GM19463 (cell line): ENCODE data around the gene GAB1.
"Not testable (repeated sequence)": the region's sequence is repeated elsewhere in the genome, so short reads cannot be mapped to it uniquely, and the experiment has no call there.

Experiments
- ATAC-seq: cut with Tn5 transposase; IDR thresholded peaks from one replicate; pipeline ENCODE4 v1.9.1; 2021; ENCODE audit warnings: mild to moderate bottlenecking, moderate library complexity; ENCODE audit not compliant: unreplicated experiment

Gene GAB1

GRCh38 chr4:143337600-143338287 is 1.1 kb downstream of the GAB1 start:
- no peak for ATAC-seq

GRCh38 chr4:143338313-143338712 is 1.6 kb downstream of the GAB1 start:
- no peak for ATAC-seq

DNA sequence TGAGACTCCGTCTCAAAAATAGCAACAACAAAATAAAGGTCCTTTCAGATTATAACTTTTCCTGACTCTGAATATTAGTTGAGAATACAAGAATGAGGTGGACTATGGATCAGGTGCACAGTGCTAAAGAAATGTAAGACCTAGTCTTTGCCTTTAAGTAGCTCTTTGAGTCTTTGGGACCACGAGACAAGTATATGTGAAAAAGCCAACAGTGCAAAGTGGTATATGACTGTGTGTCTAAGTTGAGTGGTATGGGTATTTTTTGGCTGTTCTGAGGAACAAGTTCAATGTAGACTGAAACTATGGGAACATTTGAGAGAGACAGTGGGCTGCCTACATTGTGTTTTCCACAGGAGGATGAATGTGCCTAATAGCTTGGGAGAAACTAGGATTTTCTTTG is 2.8 kb downstream of the GAB1 start:
- ATAC-seq = no peak

DNA sequence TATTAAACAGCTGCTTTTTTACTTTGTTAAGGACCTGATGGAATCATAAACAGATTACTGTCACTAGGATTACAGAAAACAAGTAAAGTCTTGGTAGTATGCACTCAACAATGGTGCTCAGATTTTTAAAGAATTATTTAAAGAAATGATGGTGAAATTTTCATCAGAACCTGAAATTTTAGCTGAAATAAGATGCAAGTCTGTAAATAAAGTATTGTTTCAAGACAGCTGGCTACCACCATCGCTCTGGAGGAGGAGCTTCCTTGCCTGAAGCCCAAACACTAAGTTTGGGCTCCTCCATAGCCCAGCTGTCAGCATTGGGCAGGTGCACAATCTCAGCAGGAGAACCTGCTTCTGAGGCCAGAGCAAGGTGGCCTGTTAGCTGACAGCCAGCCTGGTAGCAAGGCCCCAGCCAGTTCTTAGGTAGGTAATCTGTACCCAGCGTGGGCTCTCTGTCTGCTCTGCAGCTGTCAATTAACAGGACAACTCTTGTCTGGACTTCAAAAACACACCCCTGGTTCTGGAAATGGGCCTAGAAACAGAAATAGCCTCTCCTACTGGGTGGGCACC is 4.6 kb downstream of the GAB1 start:
- ATAC-seq = no peak

DNA sequence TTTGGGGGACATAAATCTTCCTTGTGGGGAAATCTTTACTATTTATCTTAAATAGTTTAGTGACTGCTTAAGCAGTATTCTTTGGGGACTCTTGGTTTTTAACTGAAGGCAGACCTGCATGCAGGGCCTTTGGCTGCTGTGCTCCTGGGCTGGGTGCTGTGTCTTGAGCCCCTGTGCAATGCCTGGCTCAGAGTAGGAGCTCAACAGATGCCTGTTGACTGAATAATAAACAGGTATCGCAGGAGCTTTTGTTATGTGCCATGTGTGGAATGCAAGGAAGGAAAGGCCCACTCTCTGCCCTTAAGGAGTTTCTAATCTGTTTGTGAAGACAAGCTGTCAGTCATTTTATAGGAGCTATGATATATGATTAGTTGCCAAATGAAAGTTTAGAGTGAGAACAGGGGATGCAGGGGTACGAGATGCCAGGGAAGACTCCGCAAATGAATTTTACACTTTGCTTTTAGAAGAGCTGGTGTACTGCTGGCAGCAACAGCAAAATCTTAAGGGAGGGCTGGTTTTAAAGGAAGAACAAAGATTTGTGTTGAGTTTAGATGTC is 6.7 kb downstream of the GAB1 start:
- no peak for ATAC-seq

- ATAC-seq = no peak
Observed at GRCh38 chr4:143344041-143344440, 7.4 kb downstream of the GAB1 start.

- no peak for ATAC-seq
Observed at GRCh38 chr4:143344774-143345173, 8.1 kb downstream of the GAB1 start.

DNA sequence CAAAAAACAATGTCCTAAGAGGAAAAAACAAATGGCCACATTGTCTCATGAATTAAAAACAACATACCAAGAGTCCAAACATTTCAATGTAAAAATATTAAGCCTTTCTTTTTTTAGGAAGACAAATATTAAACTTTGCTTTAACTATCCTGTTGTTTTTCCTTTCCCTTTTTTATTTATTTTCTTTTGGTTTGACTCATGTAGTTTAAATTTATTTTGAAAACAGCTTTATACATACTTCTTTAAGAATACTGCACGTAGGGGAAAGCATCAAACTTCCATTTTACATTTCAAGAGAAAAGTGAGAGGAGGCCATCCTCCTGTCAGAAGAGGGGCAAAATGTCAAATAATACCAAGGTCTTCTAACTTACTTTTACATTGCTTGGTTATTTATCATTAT is 8.7 kb downstream of the GAB1 start:
- ATAC-seq = no peak

DNA sequence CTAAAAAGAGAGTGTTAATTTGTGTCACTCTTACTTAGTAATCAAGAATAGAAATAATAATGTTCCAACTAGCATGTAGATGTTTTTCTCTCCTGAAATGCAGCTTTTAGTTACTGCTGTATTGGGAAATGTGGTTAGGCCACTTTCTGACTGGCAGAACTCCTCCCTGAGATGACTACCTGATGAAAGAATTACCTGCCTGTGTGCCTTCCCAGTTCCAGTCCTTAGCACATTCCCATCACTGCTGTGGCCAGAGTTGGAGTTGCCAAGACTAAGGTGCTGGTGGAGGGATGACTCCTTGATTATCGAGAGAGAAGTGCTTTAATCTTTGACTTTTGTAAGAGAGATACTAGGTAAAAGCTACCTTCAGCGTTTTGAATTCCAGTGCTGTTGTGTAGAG is 9.5 kb downstream of the GAB1 start:
- no peak for ATAC-seq

DNA sequence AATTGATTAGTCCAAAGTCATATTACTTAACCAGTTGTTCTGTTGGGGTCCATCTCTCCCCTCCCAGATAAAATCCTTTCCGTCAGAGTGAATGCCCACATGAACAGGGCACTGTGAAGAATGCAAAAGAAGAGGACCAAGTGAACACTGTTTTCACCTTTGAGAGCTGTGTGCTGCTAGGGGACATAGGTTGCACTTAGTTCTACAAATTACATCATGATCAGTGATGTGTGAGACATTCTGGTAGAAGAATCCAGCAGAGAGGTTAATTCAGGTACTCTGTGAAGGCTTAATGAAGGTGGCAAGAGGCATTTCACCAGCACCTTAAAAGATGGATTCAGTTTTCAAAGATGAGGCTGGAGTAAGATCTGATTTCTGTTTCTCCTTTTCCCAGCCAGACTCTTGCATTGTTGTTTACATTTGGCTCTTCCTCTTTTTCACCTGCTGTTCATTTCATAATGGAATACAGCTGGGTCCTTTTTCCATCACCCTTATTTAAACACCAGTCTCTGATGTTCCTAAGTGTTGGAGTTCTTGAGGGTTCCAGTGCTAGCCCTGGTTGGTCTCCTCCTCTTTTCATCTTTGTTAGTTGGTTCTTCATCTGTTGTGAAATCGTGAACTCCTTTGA is 10.9 kb downstream of the GAB1 start:
- ATAC-seq = no peak

GRCh38 chr4:143348233-143349077 is 11.8 kb downstream of the GAB1 start:
- no peak for ATAC-seq

- ATAC-seq = not testable (repeated sequence)
Observed at GRCh38 chr4:143349858-143350527, 13.3 kb downstream of the GAB1 start.

- no peak for ATAC-seq
Observed at GRCh38 chr4:143351149-143351691, 14.5 kb downstream of the GAB1 start.

- no peak for ATAC-seq
Observed at GRCh38 chr4:143351774-143352451, 15.2 kb downstream of the GAB1 start.

GRCh38 chr4:143352720-143353119 is 16.0 kb downstream of the GAB1 start:
- no peak for ATAC-seq

GRCh38 chr4:143353797-143354196 is 17.1 kb downstream of the GAB1 start:
- no peak for ATAC-seq

DNA sequence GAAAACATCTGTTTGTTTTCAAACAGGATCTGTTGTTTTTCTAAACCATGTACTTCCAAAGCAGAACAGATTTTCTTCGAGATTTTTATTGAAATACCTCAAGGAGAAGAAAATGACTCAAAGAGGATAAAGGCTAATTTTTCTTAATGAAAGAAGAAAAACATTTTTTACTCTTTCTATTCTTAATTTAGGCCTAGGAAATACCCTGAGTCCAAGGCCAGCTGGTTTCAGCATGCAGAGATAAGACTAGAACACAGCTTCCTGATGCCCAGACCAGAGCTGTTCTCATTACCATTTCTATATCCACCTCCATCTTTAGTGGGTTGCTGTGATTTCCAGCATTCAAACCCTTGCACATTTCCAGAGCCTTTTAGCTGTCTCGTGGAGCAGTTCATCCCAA is 18.3 kb downstream of the GAB1 start:
- ATAC-seq = no peak

DNA sequence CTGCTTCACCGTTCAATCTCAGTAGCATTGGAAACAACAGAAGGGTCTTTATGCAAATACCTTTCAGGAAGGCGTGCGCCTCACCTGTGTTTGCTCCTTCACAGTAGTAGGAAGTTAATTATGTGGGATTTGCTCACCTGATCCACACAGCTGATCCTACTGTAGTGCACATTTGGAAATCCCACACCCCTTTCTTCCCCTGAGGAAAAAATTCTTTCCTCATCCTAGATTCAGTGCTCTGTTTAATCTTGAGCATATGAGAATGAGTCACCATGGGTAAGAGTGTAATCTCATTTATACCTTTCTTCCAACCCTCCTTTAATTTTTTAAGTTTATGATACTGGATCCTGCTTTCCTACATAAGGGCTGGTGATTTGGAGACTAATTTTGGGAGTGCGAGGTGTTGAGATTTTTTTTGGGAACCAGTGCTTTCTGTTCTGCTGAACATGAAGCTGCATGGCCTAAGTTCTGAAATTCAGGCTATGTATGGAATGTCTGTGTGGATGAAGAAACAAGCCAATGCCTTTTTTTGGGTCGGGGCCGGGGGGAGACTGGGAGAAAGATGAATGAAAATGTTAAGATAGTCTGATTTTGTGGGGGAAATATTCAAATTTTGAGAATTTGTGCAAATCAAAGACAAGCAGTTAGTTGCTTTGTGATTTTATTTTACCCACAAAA is 19.0 kb downstream of the GAB1 start:
- ATAC-seq = no peak

DNA sequence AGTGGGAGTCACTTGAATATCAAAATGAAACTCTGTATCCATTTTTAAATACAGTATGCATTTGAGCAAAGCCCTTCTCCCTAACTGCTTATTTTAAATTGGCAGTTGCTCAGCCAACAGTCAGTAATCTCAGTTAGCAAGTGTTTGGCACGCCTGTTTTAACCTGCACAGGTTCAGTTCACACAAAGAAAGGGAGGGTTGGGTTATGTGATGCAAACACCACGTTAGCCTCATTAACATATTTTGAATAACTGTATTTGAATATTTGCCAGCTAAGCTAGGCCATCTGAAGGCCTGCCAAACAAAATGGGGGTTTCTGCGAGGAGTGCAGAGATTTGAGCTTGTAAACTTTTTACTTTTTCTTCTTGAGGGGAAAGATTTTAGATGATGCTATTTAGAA is 19.8 kb downstream of the GAB1 start:
- ATAC-seq = no peak
